PFSK-1 (cell line): ENCODE measurements around the gene KLK2.

Experiments
- FOXP2 ChIP-seq: optimal IDR thresholded peaks from 2 replicates; pipeline ENCODE3; 2011; ENCODE audit warnings: borderline replicate concordance, control low read depth, inconsistent platforms; ENCODE audit not compliant: insufficient read depth; ENCODE audit errors: extremely low read length, extremely low read depth
- POLR2AphosphoS5 ChIP-seq: IDR thresholded peaks from 2 replicates; pipeline ENCODE4 v1.6.1; 2012; ENCODE audit warnings: low read depth, mild to moderate bottlenecking, control low read depth, low read length, moderate library complexity
- SIN3A ChIP-seq: IDR thresholded peaks from 2 replicates; pipeline ENCODE4 v1.6.1; 2012; ENCODE audit warnings: mild to moderate bottlenecking, low read length, moderate library complexity, borderline replicate concordance; ENCODE audit not compliant: insufficient read depth
- TAF1 ChIP-seq: IDR thresholded peaks from 2 replicates; pipeline ENCODE4 v1.6.1; 2012; ENCODE audit warnings: low read length, control low read depth, borderline replicate concordance; ENCODE audit not compliant: insufficient read depth
- TF ChIP-seq, protein P1 (sequence below), 2 experiments: IDR thresholded peaks; 2 replicates each; pipeline versions ENCODE4 v1.6.1 to v1.8.0; 2011 to 2012; ENCODE audit warnings: low read depth in 2 of 2, low read length in 2 of 2, control low read depth in 1 of 2, inconsistent platforms in 1 of 2, mild to moderate bottlenecking in 1 of 2, moderate library complexity in 1 of 2; ENCODE audit not compliant: insufficient read depth in 1 of 2

DNA sequence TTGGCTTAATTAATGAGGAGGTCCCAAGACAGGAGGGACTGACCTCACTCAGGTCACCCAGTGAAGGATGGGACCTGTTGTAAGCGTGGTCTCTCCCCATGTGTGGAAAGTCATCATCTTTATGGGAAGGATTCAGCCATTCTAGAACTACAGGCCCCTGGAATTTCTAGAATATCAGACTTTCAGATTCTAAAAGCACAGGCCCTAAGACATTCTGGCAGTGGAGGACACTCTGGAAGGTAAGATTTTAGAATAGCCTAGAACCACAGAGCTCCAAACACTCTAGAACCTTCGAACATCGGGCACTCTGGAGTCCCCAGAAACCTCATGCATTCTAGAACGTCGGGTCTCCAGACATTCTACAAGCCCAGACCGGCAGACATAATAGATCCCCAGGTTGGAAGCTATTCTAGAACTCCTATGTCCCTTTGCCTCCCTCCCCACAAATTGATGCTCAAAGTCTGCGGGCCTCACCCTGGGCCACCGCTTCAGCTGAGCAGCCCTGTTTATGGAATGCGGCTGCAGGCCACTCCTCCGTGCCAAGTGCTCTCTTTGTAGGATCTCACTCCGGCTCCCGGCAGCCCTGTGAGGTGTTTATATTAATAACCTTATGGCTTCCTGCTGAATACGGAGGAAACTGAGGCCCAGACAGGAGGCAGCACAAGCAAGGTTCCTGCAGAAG, 38.0 kb upstream of the KLK2 start:
- TF ChIP-seq POLR2AphosphoS5, result no peak
- no peak for TF ChIP-seq SIN3A
- TF ChIP-seq TAF1, result no peak
- no peak for TF ChIP-seq FOXP2
- TF ChIP-seq, protein P1, sequence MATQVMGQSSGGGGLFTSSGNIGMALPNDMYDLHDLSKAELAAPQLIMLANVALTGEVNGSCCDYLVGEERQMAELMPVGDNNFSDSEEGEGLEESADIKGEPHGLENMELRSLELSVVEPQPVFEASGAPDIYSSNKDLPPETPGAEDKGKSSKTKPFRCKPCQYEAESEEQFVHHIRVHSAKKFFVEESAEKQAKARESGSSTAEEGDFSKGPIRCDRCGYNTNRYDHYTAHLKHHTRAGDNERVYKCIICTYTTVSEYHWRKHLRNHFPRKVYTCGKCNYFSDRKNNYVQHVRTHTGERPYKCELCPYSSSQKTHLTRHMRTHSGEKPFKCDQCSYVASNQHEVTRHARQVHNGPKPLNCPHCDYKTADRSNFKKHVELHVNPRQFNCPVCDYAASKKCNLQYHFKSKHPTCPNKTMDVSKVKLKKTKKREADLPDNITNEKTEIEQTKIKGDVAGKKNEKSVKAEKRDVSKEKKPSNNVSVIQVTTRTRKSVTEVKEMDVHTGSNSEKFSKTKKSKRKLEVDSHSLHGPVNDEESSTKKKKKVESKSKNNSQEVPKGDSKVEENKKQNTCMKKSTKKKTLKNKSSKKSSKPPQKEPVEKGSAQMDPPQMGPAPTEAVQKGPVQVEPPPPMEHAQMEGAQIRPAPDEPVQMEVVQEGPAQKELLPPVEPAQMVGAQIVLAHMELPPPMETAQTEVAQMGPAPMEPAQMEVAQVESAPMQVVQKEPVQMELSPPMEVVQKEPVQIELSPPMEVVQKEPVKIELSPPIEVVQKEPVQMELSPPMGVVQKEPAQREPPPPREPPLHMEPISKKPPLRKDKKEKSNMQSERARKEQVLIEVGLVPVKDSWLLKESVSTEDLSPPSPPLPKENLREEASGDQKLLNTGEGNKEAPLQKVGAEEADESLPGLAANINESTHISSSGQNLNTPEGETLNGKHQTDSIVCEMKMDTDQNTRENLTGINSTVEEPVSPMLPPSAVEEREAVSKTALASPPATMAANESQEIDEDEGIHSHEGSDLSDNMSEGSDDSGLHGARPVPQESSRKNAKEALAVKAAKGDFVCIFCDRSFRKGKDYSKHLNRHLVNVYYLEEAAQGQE (IDR thresholded peaks at IDR 0.05; ENCODE audit: insufficient read depth in 1 of 2, low read depth in 2 of 2, low read length in 2 of 2), result no peak
